ENCODE results near the gene TBC1D2B.

GRCh38 chr15:78056714-78057269 lies 20.7 kb downstream of the TBC1D2B start:
- TF ChIP-seq POLR2AphosphoS5 (IDR thresholded peaks at IDR 0.05) (no peak), CTCF (IDR thresholded peaks at IDR 0.05) (no peak), EP300 (IDR thresholded peaks at IDR 0.05) (no peak), POLR2A (IDR thresholded peaks at IDR 0.05; ENCODE audit: low read depth) (no peak)

Data from esophagus muscularis mucosa (tissue), 4 donors.